Breast epithelium (tissue), 4 donors: ENCODE results near the gene PRDM10. TPM values are rescaled to one million over a fixed set of nuclear protein-coding genes. Genes with fewer than 3 reads are reported as not detected.

ENCODE experiments used
- DNase-seq, 2 donors: peaks; one replicate each; pipeline ENCODE4 v3.0.0-alpha.2; 2019; ENCODE audit warnings: low spot score in 2 of 2
- H3K27ac ChIP-seq, 2 donors: fragments of 200-600 bp; sonication (generic) in 1 of 2; one replicate each; pipeline ENCODE4 v1.5.1; 2016 to 2019; ENCODE audit warnings: mild to moderate bottlenecking in 1 of 2
- H3K27me3 ChIP-seq, 2 donors: fragments of 200-600 bp; sonication (generic) in 1 of 2; one replicate each; pipeline versions ENCODE4 v1.5.1 to v1.6.0; 2017 to 2019; ENCODE audit warnings: control low read depth in 1 of 2, mild to moderate bottlenecking in 1 of 2
- H3K36me3 ChIP-seq: fragments of 200-600 bp; one replicate; pipeline ENCODE4 v1.5.1; 2019
- H3K4me1 ChIP-seq, 2 donors: fragments of 200-600 bp; sonication (generic); one replicate each; pipeline ENCODE4 v1.5.1; 2016 to 2019; ENCODE audit warnings: control low read depth in 1 of 2
- H3K4me3 ChIP-seq, 3 donors: fragments of 200-600 bp; sonication (generic); 1 replicate in 2 of 3; 2 replicates in 1 of 3; pipeline ENCODE4 v1.5.1; 2016 to 2019; ENCODE audit warnings: mild to moderate bottlenecking in 3 of 3, moderate library complexity in 2 of 3
- H3K9me3 ChIP-seq, 2 donors: fragments of 200-600 bp; sonication (generic) in 1 of 2; one replicate each; pipeline ENCODE4 v1.5.1; 2016 to 2019; ENCODE audit warnings: control low read depth in 1 of 2
- CTCF ChIP-seq, 3 donors: fragments of 450-650 bp; IDR thresholded peaks; one replicate each; pipeline ENCODE4 v1.5.1; 2016 to 2017; ENCODE audit warnings: antibody characterized with exemption in 3 of 3, mild to moderate bottlenecking in 3 of 3, moderate library complexity in 3 of 3
- POLR2A ChIP-seq: fragments of 450-650 bp; IDR thresholded peaks from one replicate; pipeline ENCODE4 v1.6.1; 2016; ENCODE audit warnings: antibody characterized with exemption, mild to moderate bottlenecking, moderate library complexity
- POLR2AphosphoS5 ChIP-seq, 3 donors: sonication (generic); formaldehyde crosslinking; IDR thresholded peaks; one replicate each; pipeline ENCODE4 v1.6.1; 2017; ENCODE audit warnings: antibody characterized with exemption in 3 of 3
- intact Hi-C: fragments of 100-400 bp; cut with DNase I; formaldehyde crosslinking; loops from one replicate; pipeline ENCODE4 v1.15.1; 2023; ENCODE audit warnings: low total_unique reads
- total RNA-seq, 3 donors: library from RNA; depleted of rRNA; stranded (reverse); fragments of >200 nt; gene quantifications; one replicate each; pipeline ENCODE4 v1.1.0, GENCODE V29; 2016

PRDM10 gene
- total RNA-seq, 3 donors from 2014 or later = 4.5 to 15.2 (median 10.8) TPM

GRCh38 chr11:129922674-129923073, 80.0 kb downstream of the PRDM10 start:
- no peak for DNase-seq
- intact Hi-C loops = loop anchor here (5.0 to 10.0 kb wide), 2 partner anchors 210 to 708 kb away; no protein-coding TSS in a partner anchor
- Histone ChIP-seq H3K4me3 (no peak overlapping the region), H3K27me3 (no peaks in the 10 kb centered on the region), H3K36me3 (no peaks in the 10 kb centered on the region), H3K27ac (no peak overlapping the region), H3K4me1 (no peaks in the 10 kb centered on the region), H3K9me3 (no peaks in the 10 kb centered on the region)
- no peak for TF ChIP-seq POLR2AphosphoS5 (IDR thresholded peaks at IDR 0.05)
- no peak for TF ChIP-seq POLR2A
- TF ChIP-seq CTCF (IDR thresholded peaks at IDR 0.05) = no peak

GRCh38 chr11:129918361-129918760, 84.3 kb downstream of the PRDM10 start:
- no peak overlapping the region for H3K27ac ChIP-seq
- no peaks in the 10 kb centered on the region for H3K27me3 ChIP-seq
- intact Hi-C loops = no loop called here
- no peaks in the 10 kb centered on the region for H3K9me3 ChIP-seq
- no peaks in the 10 kb centered on the region for H3K4me1 ChIP-seq
- no peak overlapping the region for H3K4me3 ChIP-seq
- TF ChIP-seq POLR2AphosphoS5 (IDR thresholded peaks at IDR 0.05) = no peak
- no peak for TF ChIP-seq CTCF (IDR thresholded peaks at IDR 0.05)
- no peak for TF ChIP-seq POLR2A
- H3K36me3 ChIP-seq = no peaks in the 10 kb centered on the region
- no peak for DNase-seq

- no peak for DNase-seq
- Histone ChIP-seq H3K36me3 (no peaks in the 10 kb centered on the region), H3K9me3 (no peaks in the 10 kb centered on the region), H3K27ac (no peak overlapping the region), H3K4me1 (no peaks in the 10 kb centered on the region), H3K27me3 (no peaks in the 10 kb centered on the region), H3K4me3 (no peak overlapping the region)
- TF ChIP-seq CTCF (IDR thresholded peaks at IDR 0.05) (no peak), POLR2A (no peak), POLR2AphosphoS5 (IDR thresholded peaks at IDR 0.05) (no peak)
- intact Hi-C loops = no loop called here
Observed at GRCh38 chr11:129917231-129917630, 85.4 kb downstream of the PRDM10 start.

- Histone ChIP-seq H3K4me3 (no peak overlapping the region), H3K27me3 (no peaks in the 10 kb centered on the region), H3K4me1 (no peaks in the 10 kb centered on the region), H3K9me3 (no peaks in the 10 kb centered on the region), H3K27ac (no peak overlapping the region), H3K36me3 (no peaks in the 10 kb centered on the region)
- DNase-seq = no peak
- intact Hi-C loops = no loop called here
- TF ChIP-seq CTCF (IDR thresholded peaks at IDR 0.05) (no peak), POLR2AphosphoS5 (IDR thresholded peaks at IDR 0.05) (no peak), POLR2A (no peak)
Observed at GRCh38 chr11:129911298-129911697, 91.3 kb downstream of the PRDM10 start.

- TF ChIP-seq POLR2A (no peak), CTCF (IDR thresholded peaks at IDR 0.05) (no peak), POLR2AphosphoS5 (IDR thresholded peaks at IDR 0.05) (no peak)
Observed at GRCh38 chr11:129910360-129910759, 92.3 kb downstream of the PRDM10 start.

More at GRCh38 chr11:129910360-129910759, 92.3 kb downstream of the PRDM10 start:
- no peaks in the 10 kb centered on the region for H3K27me3 ChIP-seq
- intact Hi-C loops = no loop called here
- H3K36me3 ChIP-seq = peaks cover 5% of the 10 kb centered on the region
- no peak overlapping the region for H3K4me3 ChIP-seq
- no peak overlapping the region for H3K27ac ChIP-seq
- H3K4me1 ChIP-seq = no peaks in the 10 kb centered on the region
- no peaks in the 10 kb centered on the region for H3K9me3 ChIP-seq
- DNase-seq = no peak
